AML-193 (cell line): ENCODE results near the gene IGSF22.

ENCODE experiments used
- DNase-seq, 2 experiments: peaks; one replicate each; lab custom pipeline; 2025; lab: John Stamatoyannopoulos, UW

IGSF22 gene

DNA sequence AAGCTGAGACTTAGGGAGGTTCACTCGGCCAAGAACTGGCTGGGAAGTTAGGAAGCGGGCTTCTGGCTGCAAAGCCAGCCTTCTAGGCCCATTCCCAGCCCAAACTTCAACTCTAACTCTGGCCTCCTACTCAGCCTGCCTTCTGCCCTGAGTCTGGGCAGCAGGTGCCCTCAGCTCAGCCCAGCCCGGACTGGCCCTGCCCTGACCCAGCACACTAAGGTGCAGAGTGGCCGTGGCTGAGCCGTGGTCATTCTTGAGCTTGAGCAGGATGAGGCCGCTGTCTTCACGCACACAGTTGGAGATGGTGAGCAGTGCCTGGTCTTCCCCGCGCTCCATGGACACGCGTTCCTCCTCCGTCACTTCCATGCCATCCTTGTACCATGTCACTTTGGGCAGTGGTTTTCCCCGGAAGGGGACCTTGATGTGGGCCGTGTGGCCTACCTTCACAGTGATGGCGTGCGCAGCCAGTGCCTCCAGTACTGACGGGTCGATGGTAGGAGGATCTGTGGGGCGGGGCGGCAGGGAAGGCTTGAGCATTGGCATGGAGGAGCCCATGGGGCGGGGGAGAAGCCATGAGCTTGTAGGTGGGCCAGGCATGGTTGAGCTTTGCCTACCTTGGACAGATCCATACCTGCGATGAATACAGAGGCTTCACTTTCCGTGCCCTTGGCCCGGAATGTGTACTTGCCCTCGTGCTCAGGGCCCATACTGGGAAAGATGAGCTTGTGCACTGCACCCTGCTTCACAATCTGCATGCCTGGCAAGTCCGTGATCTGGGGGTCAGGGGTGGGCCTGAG, 12.1 kb downstream of the IGSF22 start:
- no peak for DNase-seq

DNA sequence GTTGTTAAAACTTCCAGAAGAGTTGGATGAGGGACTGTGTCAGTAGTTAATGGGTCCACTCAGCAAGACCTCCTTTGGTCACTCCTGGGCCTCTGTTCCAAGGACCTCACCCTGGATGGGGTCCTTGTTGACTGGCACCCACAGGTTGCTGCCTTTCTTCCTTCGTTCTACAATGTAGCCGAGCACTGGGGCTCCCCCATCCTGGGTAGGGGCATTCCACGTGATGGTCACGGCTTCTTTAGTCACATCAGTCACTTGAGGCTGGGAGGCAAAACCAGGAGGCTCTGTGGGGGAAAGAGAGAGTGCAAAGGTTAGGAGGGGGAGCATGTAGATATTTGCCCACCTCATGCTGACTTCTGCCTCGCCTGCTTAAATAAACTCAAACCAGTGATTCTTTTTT, 15.4 kb downstream of the IGSF22 start:
- no peak for DNase-seq

GRCh38 chr11:18709414-18709813, 16.6 kb downstream of the IGSF22 start:
- no peak for DNase-seq

DNA sequence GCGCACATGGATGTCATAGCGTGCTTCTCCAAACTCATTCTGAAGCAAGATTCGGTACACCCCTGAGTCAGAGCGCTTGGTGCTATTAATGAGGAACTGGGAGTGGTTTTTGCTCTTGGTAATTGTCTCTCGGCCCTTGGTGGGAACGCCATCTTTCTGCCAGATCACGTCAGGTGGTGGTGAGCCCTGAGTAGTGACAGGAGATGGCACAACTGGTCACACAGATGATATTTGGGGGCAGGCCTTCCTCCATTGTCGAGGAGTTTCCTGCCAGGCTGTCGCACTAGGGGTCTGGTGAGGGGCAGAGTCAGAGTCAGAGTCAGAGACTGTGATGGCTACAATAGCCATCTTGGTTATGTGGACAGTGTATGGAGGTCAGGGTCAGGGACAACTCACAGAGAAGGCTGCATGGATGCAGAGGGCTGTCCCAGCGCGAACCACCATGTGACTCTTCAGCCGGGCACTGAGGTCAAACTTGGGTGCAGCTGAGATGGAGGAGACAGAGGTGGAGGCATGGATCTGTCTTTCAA, 18.1 kb downstream of the IGSF22 start:
- DNase-seq, result no peak

- DNase-seq, result no peak
Measured at GRCh38 chr11:18706330-18707243, 19.4 kb downstream of the IGSF22 start.

DNA sequence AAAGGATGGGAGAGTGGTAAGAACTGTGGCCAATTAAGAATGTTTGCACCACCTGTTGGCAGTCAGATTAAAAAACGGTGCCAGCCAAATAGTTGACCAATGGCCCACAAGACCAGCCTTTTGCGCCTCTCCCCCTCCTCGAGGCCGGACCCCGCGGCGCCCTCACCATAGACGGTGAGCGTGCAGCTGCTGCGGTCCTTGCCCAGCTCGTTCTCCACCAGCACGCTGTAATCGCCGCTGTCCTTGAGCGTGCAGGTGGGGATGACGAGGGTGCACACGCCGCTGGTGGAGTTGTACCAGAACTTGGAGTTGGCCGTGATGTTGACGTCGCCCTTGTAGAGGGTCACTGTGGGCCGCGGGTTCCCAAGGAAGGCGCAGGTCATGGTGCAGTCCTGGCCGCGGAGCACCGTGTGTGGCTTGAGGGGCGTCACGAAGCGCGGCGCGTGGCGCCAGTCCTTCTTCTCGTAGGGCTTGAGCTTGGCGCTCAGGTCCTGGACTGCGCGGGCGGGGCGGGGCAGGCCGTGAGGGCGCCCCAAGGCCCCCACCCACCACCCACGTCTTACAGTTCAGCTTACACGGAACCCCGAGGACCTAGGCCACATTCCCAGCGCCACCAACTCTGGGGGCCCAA, 20.2 kb downstream of the IGSF22 start:
- no peak for DNase-seq

- no peak for DNase-seq
Measured at GRCh38 chr11:18704698-18705097, 21.3 kb downstream of the IGSF22 start.

- DNase-seq, result no peak
Measured at GRCh38 chr11:18704045-18704645, 21.8 kb downstream of the IGSF22 start.

DNA sequence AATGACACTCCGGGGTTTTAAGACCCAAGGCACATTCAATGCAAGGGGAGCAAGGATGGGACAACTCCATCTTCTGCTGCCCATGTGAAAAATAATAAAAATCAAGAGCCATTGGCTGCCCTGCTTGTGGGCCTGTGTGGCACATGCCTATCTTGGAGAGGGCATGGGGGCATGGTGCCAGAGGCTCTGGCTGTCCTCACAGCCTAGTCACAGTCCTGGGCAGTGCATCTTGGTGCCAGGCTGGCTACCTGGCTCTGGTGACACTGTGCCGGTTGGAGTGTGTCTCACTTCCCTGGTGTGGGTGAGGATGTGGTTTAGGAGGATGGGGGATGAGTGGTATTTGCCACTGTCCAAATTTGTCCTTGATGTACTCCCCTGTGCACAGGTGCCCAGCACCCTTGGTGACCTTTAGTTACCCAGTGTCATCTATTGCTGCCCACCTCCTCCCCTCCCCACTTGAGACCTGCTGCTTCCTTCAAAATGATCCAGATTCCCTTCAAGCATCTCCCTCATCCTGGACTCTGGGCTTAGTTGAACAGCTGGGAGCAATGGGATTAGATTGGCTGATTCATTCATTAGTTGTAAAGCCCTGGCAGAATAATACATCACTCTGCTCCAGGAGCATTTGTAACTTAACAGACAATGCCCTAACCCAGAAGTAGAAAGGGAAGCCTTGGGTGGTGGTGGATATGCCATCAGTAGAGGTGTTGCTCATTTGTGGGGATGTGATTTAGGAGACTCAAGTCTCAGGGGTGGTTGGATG, 22.8 kb downstream of the IGSF22 start:
- no peak for DNase-seq

- no peak for DNase-seq
Measured at GRCh38 chr11:18701614-18702216, 24.3 kb downstream of the IGSF22 start.

- no peak for DNase-seq
Measured at GRCh38 chr11:18700872-18701271, 25.1 kb downstream of the IGSF22 start.

- DNase-seq, result no peak
Measured at GRCh38 chr11:18700375-18700774, 25.6 kb downstream of the IGSF22 start.

- DNase-seq, result peak in 1 of 2 experiments; percentile 5
Measured at GRCh38 chr11:18699848-18700261, 26.1 kb downstream of the IGSF22 start.

DNA sequence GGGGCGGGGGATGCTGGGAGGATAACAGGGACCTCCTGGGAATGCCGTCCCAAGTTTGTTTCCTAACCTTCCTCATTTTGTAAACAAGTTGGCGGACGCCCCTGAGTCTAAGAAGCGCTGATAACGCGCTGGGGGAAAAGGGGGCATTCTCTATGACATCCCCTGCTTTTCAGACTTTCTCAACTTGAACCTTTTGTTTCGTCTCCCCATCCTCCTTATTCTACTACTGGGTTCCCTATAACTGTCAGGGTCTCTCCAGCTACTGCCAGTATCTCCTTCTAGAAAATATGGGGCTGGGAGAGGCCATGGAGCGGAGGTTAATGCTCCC, 26.8 kb downstream of the IGSF22 start:
- DNase-seq, result no peak

DNA sequence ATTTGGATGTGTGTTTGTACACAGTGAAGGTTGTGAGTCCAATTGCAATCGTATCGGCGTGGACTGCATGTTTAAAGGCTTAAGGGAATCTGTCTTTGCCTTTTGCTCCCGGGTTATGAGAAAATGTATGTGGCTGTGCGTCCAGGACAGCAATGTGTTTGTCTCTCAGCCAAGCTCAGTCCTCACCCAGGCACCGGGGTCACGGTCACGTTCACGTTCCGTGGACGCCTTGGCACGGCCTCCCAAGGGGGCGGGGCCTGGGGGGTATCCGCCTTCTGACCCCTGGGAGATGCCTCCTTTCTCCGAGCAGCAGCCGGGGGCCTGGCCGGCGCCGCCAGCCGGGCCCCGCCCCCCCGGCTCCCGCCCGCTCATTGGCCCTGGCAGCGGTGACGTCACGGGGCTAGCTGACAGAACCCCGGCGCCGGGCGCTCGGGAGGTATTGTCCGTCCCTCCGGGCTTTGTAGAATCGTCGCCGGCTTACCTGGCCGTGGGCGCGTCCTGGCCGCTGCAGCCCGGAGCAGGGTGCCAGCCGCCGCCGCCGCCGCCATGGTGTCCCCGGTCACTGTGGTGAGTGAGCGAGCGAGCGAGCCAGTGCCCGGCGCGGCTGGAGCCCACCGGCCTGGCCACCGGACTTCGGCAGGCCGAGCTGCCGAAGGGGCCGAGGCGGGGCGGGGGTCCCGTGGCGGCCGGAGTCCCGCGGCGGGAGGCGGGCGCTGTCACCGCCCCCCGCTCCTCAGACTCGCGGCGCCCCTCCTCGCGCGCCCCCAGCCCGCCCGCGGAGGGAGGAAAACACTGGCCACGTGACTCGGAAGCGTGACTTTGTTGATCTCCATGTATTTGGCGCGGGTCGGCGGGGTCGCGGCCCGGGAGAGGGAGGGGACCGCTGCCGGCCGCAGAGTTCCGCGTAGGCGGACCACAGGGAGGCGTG, 27.4 kb downstream of the IGSF22 start, which contains the start of gene TMEM86A:
Gene TMEM86A (plus strand): TSS at position 439 of the 928 bp plus-strand sequence. CDS start 108 bp downstream, at position 547.
- peak; percentile 63 to 66 for DNase-seq

GRCh38 chr11:18697576-18697975, 28.4 kb downstream of the IGSF22 start:
- DNase-seq, result no peak

DNA sequence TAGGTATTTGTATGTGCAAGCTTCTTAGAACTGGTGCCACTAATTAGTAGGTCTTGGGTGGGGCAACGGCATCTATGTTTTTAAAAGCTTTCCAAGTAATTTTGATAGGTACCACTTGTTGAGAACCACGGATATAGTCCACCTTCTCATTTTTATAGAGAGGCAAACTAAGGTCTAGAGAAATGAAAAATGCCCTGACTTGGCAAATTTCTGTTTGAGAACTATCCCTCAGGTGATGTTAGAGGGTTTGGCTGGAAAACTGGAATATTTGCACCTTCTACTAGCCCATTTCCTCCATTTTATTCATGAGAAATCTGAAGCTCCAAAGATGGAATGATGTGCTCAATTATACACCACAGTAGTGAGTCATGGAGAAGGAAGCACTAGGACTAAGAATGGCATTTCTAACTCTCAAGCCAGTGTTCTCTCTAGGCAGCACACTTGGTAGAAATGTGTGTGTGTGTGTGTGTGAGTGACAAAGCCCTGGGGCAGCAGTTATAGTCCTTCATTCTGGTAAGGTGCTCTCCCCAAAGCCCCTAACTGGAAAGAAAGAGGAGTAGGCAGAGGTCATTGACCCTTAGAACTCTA, 29.3 kb downstream of the IGSF22 start:
- DNase-seq, result no peak

- no peak for DNase-seq
Measured at GRCh38 chr11:18692941-18693760, 32.8 kb downstream of the IGSF22 start.
